Activated CD4-positive, alpha-beta T cell treated with anti-CD3 and anti-CD28 coated beads for 36 hours (primary cell): ENCODE results near the gene ZNF124. TPM values are rescaled to one million over a fixed set of nuclear protein-coding genes. Genes with fewer than 3 reads are reported as not detected.
"Not testable (repeated sequence)": the region's sequence is repeated elsewhere in the genome, so short reads cannot be mapped to it uniquely, and the experiment has no call there.

Source experiments
- ATAC-seq: fragments of 200-7000 bp; cut with Tn5 transposase; one replicate; pipeline ENCODE4 v1.10.0; 2021; ENCODE audit warnings: mild to moderate bottlenecking, moderate library complexity
- CTCF ChIA-PET: fragments of 350-600 bp; sonication (Branson Sonifier 250); formaldehyde crosslinking; loops from one replicate; lab custom pipeline; 2021; ENCODE audit warnings: antibody characterized with exemption; lab: Charles Lee
- POLR2A ChIA-PET: fragments of 350-600 bp; sonication (Branson Sonifier 250); formaldehyde crosslinking; loops from one replicate; lab custom pipeline; 2021; ENCODE audit warnings: antibody characterized with exemption, inconsistent platforms; lab: Charles Lee
- DNase-seq: peaks from one replicate; pipeline ENCODE4 v3.0.0-alpha.2; 2020
- H3K27ac Mint-ChIP-seq: one replicate; pipeline ENCODE4 v1.8.0; 2021; ENCODE audit warnings: mixed read lengths
- H3K27me3 Mint-ChIP-seq: one replicate; pipeline ENCODE4 v1.8.0; 2021; ENCODE audit warnings: mixed read lengths
- H3K36me3 Mint-ChIP-seq: one replicate; pipeline ENCODE4 v1.8.0; 2021; ENCODE audit warnings: low read depth, mixed read lengths
- H3K4me1 Mint-ChIP-seq: one replicate; pipeline ENCODE4 v1.8.0; 2021; ENCODE audit warnings: mixed read lengths
- H3K4me3 Mint-ChIP-seq: one replicate; pipeline ENCODE4 v1.8.0; 2021; ENCODE audit warnings: mild to moderate bottlenecking, moderate library complexity, mixed read lengths
- H3K9me3 Mint-ChIP-seq: one replicate; pipeline ENCODE4 v1.8.0; 2021; ENCODE audit warnings: low read depth, mixed read lengths
- intact Hi-C, 2 experiments: fragments of 100-400 bp; cut with DNase I in 1 of 2; cut with micrococcal nuclease in 1 of 2; formaldehyde crosslinking; loops; one replicate each; pipeline versions ENCODE4 v1.14.2 to v1.15.1; 2022 to 2024; cut with DNase I, micrococcal nuclease
- total RNA-seq, 2 experiments: library from RNA; stranded (reverse); gene quantifications; one replicate each; pipeline ENCODE4 v1.2.3, GENCODE V29; 2021

The ZNF124 gene
- total RNA-seq, 2 experiments from 2014 or later = 13.1 to 17.1 TPM

- no peaks in the 10 kb centered on the region for H3K27me3 Mint-ChIP-seq
- peaks cover 10% of the 10 kb centered on the region for H3K4me1 Mint-ChIP-seq
- POLR2A ChIA-PET = no interaction called here
- peaks cover 18% of the 10 kb centered on the region for H3K36me3 Mint-ChIP-seq
- no peak overlapping the region for H3K27ac Mint-ChIP-seq
- no peak overlapping the region for H3K4me3 Mint-ChIP-seq
- H3K9me3 Mint-ChIP-seq = peaks cover 3% of the 10 kb centered on the region
- CTCF ChIA-PET = no interaction called here
- intact Hi-C loops = loop anchor here in 1 of 2 experiments (2.0 to 5.0 kb wide), 2 partner anchors 38 to 159 kb away; partner anchors contain the start of gene ZNF496
- DNase-seq = no peak
- ATAC-seq = no peak
These were observed 1.2 kb upstream of the ZNF124 start for GRCh38 chr1:247172996-247173395.

- Mint-ChIP-seq H3K9me3 (peaks cover 15% of the 10 kb centered on the region), H3K36me3 (peaks cover 34% of the 10 kb centered on the region), H3K4me1 (peaks cover 24% of the 10 kb centered on the region)
- ATAC-seq = peak; percentile 68
- POLR2A ChIA-PET, H3K27me3 Mint-ChIP-seq, H3K4me3 Mint-ChIP-seq, H3K27ac Mint-ChIP-seq, CTCF ChIA-PET, DNase-seq: not testable (repeated sequence)
- intact Hi-C loops = loop anchor here (2.0 to 5.0 kb wide), 2 partner anchors 41 to 161 kb away; partner anchors contain the start of gene ZNF496 (in 1 of the 2)
These were observed 377 bp downstream of the ZNF124 start for GRCh38 chr1:247171443-247171842.

- intact Hi-C loops = no loop called here
- no peak overlapping the region for H3K27ac Mint-ChIP-seq
- peaks cover 80% of the 10 kb centered on the region for H3K36me3 Mint-ChIP-seq
- DNase-seq = no peak
- peaks cover 30% of the 10 kb centered on the region for H3K4me1 Mint-ChIP-seq
- CTCF ChIA-PET = no interaction called here
- POLR2A ChIA-PET = no interaction called here
- ATAC-seq = peak; percentile 49
- peaks cover 56% of the 10 kb centered on the region for H3K9me3 Mint-ChIP-seq
- no peak overlapping the region for H3K4me3 Mint-ChIP-seq
- no peaks in the 10 kb centered on the region for H3K27me3 Mint-ChIP-seq
These were observed 6.1 kb downstream of the ZNF124 start for GRCh38 chr1:247165674-247166073.

GRCh38 chr1:247164694-247165093 lies 7.1 kb downstream of the ZNF124 start:
- Mint-ChIP-seq H3K4me1 (peaks cover 30% of the 10 kb centered on the region), H3K27ac (no peak overlapping the region), H3K9me3 (peaks cover 60% of the 10 kb centered on the region), H3K4me3 (no peak overlapping the region), H3K36me3 (peaks cover 82% of the 10 kb centered on the region), H3K27me3 (no peaks in the 10 kb centered on the region)
- DNase-seq = no peak
- ATAC-seq = no peak
- ChIA-PET CTCF (interaction anchor here (0.6 kb wide), 1 partner anchor 504 kb away, joined by 4 read pairs; no protein-coding TSS in a partner anchor), POLR2A (no interaction called here)
- intact Hi-C loops = no loop called here

- ChIA-PET CTCF (no interaction called here), POLR2A (no interaction called here)
- H3K27ac Mint-ChIP-seq = no peak overlapping the region
- H3K9me3 Mint-ChIP-seq = peaks cover 55% of the 10 kb centered on the region
- peaks cover 87% of the 10 kb centered on the region for H3K36me3 Mint-ChIP-seq
- intact Hi-C loops = loop anchor here in 1 of 2 experiments (5.0 kb wide), 1 partner anchor 120 kb away; no protein-coding TSS in a partner anchor
- H3K27me3 Mint-ChIP-seq = no peaks in the 10 kb centered on the region
- DNase-seq (no peak), ATAC-seq (no peak)
- H3K4me1 Mint-ChIP-seq = no peaks in the 10 kb centered on the region
- no peak overlapping the region for H3K4me3 Mint-ChIP-seq
These were observed 15.0 kb downstream of the ZNF124 start for GRCh38 chr1:247156787-247157232.

GRCh38 chr1:247147781-247148180 lies 24.0 kb downstream of the ZNF124 start:
- no peak overlapping the region for H3K4me3 Mint-ChIP-seq
- no peaks in the 10 kb centered on the region for H3K27me3 Mint-ChIP-seq
- peaks cover 69% of the 10 kb centered on the region for H3K36me3 Mint-ChIP-seq
- intact Hi-C loops = loop anchor here in 1 of 2 experiments (5.0 kb wide), 1 partner anchor 160 kb away; no protein-coding TSS in a partner anchor
- ATAC-seq (peak; percentile 33), DNase-seq (no peak)
- POLR2A ChIA-PET = no interaction called here
- CTCF ChIA-PET = interaction anchor here (0.8 kb wide), 1 partner anchor 56 kb away, joined by 3 read pairs; no protein-coding TSS in a partner anchor
- H3K9me3 Mint-ChIP-seq = peaks cover 46% of the 10 kb centered on the region
- H3K4me1 Mint-ChIP-seq = no peaks in the 10 kb centered on the region
- no peak overlapping the region for H3K27ac Mint-ChIP-seq

GRCh38 chr1:247147120-247147519 lies 24.7 kb downstream of the ZNF124 start:
- DNase-seq, H3K27ac Mint-ChIP-seq, POLR2A ChIA-PET, H3K27me3 Mint-ChIP-seq, H3K4me3 Mint-ChIP-seq, ATAC-seq, H3K4me1 Mint-ChIP-seq: not testable (repeated sequence)
- H3K36me3 Mint-ChIP-seq = peaks cover 68% of the 10 kb centered on the region
- CTCF ChIA-PET = interaction anchor here (0.6 to 0.8 kb wide), 5 partner anchors 56 to 1067 kb away, joined by 3 read pairs; no protein-coding TSS in a partner anchor
- intact Hi-C loops = loop anchor here in 1 of 2 experiments (5.0 kb wide), 1 partner anchor 160 kb away; no protein-coding TSS in a partner anchor
- H3K9me3 Mint-ChIP-seq = peaks cover 48% of the 10 kb centered on the region

- POLR2A ChIA-PET = no interaction called here
- CTCF ChIA-PET = interaction anchor here (0.6 to 0.7 kb wide), 4 partner anchors 337 to 1067 kb away, joined by 3 read pairs; no protein-coding TSS in a partner anchor
- Mint-ChIP-seq H3K27ac (no peak overlapping the region), H3K4me1 (no peaks in the 10 kb centered on the region), H3K27me3 (no peaks in the 10 kb centered on the region), H3K36me3 (peaks cover 66% of the 10 kb centered on the region), H3K4me3 (no peak overlapping the region), H3K9me3 (peaks cover 48% of the 10 kb centered on the region)
- intact Hi-C loops = loop anchor here in 1 of 2 experiments (5.0 kb wide), 1 partner anchor 159 kb away; no protein-coding TSS in a partner anchor
- DNase-seq (no peak), ATAC-seq (no peak)
These were observed 25.1 kb downstream of the ZNF124 start for GRCh38 chr1:247146671-247147070.

- no peak overlapping the region for H3K27ac Mint-ChIP-seq
- DNase-seq (no peak), ATAC-seq (no peak)
- intact Hi-C loops = loop anchor here in 1 of 2 experiments (5.0 kb wide), 1 partner anchor 158 kb away; no protein-coding TSS in a partner anchor
- no peaks in the 10 kb centered on the region for H3K27me3 Mint-ChIP-seq
- no peaks in the 10 kb centered on the region for H3K4me1 Mint-ChIP-seq
- H3K4me3 Mint-ChIP-seq = no peak overlapping the region
- H3K9me3 Mint-ChIP-seq = peaks cover 54% of the 10 kb centered on the region
- peaks cover 67% of the 10 kb centered on the region for H3K36me3 Mint-ChIP-seq
- CTCF ChIA-PET = no interaction called here
- POLR2A ChIA-PET = no interaction called here
These were observed 26.5 kb downstream of the ZNF124 start for GRCh38 chr1:247145279-247145678.

GRCh38 chr1:247139557-247139956 lies 32.3 kb downstream of the ZNF124 start:
- CTCF ChIA-PET, H3K27ac Mint-ChIP-seq, DNase-seq, intact Hi-C loops, ATAC-seq, H3K27me3 Mint-ChIP-seq, H3K4me3 Mint-ChIP-seq, H3K4me1 Mint-ChIP-seq: not testable (repeated sequence)
- H3K9me3 Mint-ChIP-seq = peaks cover 66% of the 10 kb centered on the region
- POLR2A ChIA-PET = interaction anchor here (0.7 kb wide), 1 partner anchor 38 kb away, joined by 4 read pairs; no protein-coding TSS in a partner anchor
- peaks cover 50% of the 10 kb centered on the region for H3K36me3 Mint-ChIP-seq

GRCh38 chr1:247131236-247131635 lies 40.6 kb downstream of the ZNF124 start:
- Mint-ChIP-seq H3K4me1 (peaks cover 3% of the 10 kb centered on the region), H3K9me3 (peaks cover 41% of the 10 kb centered on the region), H3K36me3 (peaks cover 58% of the 10 kb centered on the region), H3K27ac (no peak overlapping the region), H3K27me3 (no peaks in the 10 kb centered on the region), H3K4me3 (no peak overlapping the region)
- intact Hi-C loops = loop anchor here in 1 of 2 experiments (2.0 kb wide), 1 partner anchor 40 kb away; no protein-coding TSS in a partner anchor
- DNase-seq (no peak), ATAC-seq (no peak)
- ChIA-PET CTCF (no interaction called here), POLR2A (no interaction called here)
